Left lung (tissue), 10 donors: ENCODE data around the gene PHYHD1. TPM values are rescaled to one million over a fixed set of nuclear protein-coding genes. Genes with fewer than 3 reads are reported as not detected.

Experiments
- ATAC-seq: fragments of 200-7000 bp; cut with Tn5 transposase; one replicate; pipeline ENCODE4 v1.9.1; 2020; ENCODE audit warnings: moderate library complexity
- DNase-seq, 4 donors: peaks; one replicate each; pipeline ENCODE4 v3.0.0-alpha.2; 2013 to 2020
- H3K27ac ChIP-seq, 2 donors: fragments of 200-600 bp; sonication (generic) in 1 of 2; one replicate each; pipeline versions ENCODE4 v1.5.0 to v1.8.0; 2020 to 2021
- H3K27me3 ChIP-seq, 2 donors: fragments of 200-600 bp; sonication (generic) in 1 of 2; one replicate each; pipeline versions ENCODE4 v1.5.0 to v1.8.0; 2020 to 2021
- H3K36me3 ChIP-seq, 2 donors: fragments of 200-600 bp; sonication (generic) in 1 of 2; one replicate each; pipeline versions ENCODE4 v1.5.0 to v1.8.0; 2020 to 2021
- H3K4me1 ChIP-seq, 2 donors: fragments of 200-600 bp; one replicate each; pipeline ENCODE4 v1.8.0; 2021
- H3K4me3 ChIP-seq, 2 donors: fragments of 200-600 bp; sonication (generic) in 1 of 2; one replicate each; pipeline versions ENCODE4 v1.5.0 to v1.8.0; 2020 to 2021; ENCODE audit warnings: mild to moderate bottlenecking in 1 of 2
- H3K9me3 ChIP-seq, 2 donors: fragments of 200-600 bp; sonication (generic) in 1 of 2; one replicate each; pipeline versions ENCODE4 v1.5.0 to v1.8.0; 2020 to 2021
- CTCF ChIP-seq, 2 donors: fragments of 200-600 bp; sonication (generic) in 1 of 2; IDR thresholded peaks; one replicate each; pipeline versions ENCODE4 v1.5.0 to v1.8.0; 2021; ENCODE audit warnings: antibody characterized with exemption in 2 of 2
- intact Hi-C, 2 donors: fragments of 100-400 bp; cut with DNase I; formaldehyde crosslinking; loops; one replicate each; pipeline versions ENCODE4 v1.11.2 to v1.14.2; 2022
- polyA plus RNA-seq, 6 donors: library from polyadenylated mRNA; unstranded; fragments of 120-200 nt; gene quantifications; one replicate each; pipeline ENCODE4 v1.2.1, GENCODE V29; 2013; ENCODE audit not compliant: insufficient read length in 6 of 6
- total RNA-seq, 2 donors: library from RNA; stranded (reverse); fragmentation: NEBNext Ultra II Directional; extraction: Animal tissue kit (Norgen Biotek cat#: 25700); gene quantifications; one replicate each; pipeline ENCODE4 v1.2.1, GENCODE V29; 2021
- donor health status: DM: no; HTN: yes; CAD: no.
- donor health status: DM: no; HTN: no; CAD: no.

The PHYHD1 gene
- total and polyA plus RNA-seq, 8 donors: 32.6 to 51.7 (median 41.0) TPM

- Histone ChIP-seq H3K27me3 (no peaks in the 10 kb centered on the region), H3K27ac (peak overlapping the region in 1 of 2 donors; percentile 69), H3K9me3 (no peaks in the 10 kb centered on the region), H3K36me3 (peaks cover 0 to 27% of the 10 kb centered on the region in 2 donors), H3K4me1 (peaks cover 0 to 47% of the 10 kb centered on the region in 2 donors), H3K4me3 (no peak overlapping the region)
- no peak for TF ChIP-seq CTCF (IDR thresholded peaks at IDR 0.05)
- no peak for DNase-seq
- intact Hi-C loops: no loop called here
- ATAC-seq: no peak
Measured at GRCh38 chr9:128901379-128901778, 19.4 kb upstream of the PHYHD1 start.

GRCh38 chr9:128901822-128902221 lies 19.0 kb upstream of the PHYHD1 start:
- TF ChIP-seq CTCF (IDR thresholded peaks at IDR 0.05): no peak
- intact Hi-C loops: no loop called here
- ATAC-seq: no peak
- Histone ChIP-seq H3K4me3 (no peak overlapping the region), H3K9me3 (no peaks in the 10 kb centered on the region), H3K4me1 (peaks cover 0 to 47% of the 10 kb centered on the region in 2 donors), H3K36me3 (peaks cover 0 to 27% of the 10 kb centered on the region in 2 donors), H3K27ac (peak overlapping the region; percentile 45 to 69), H3K27me3 (no peaks in the 10 kb centered on the region)
- DNase-seq: no peak

- H3K4me1 ChIP-seq: peaks cover 0 to 47% of the 10 kb centered on the region in 2 donors
- peaks cover 0 to 27% of the 10 kb centered on the region in 2 donors for H3K36me3 ChIP-seq
- H3K9me3 ChIP-seq: no peaks in the 10 kb centered on the region
- peak in 1 of 4 donors; percentile 60 for DNase-seq
- H3K27ac ChIP-seq: peak overlapping the region; percentile 45 to 69
- intact Hi-C loops: no loop called here
- H3K4me3 ChIP-seq: no peak overlapping the region
- H3K27me3 ChIP-seq: no peaks in the 10 kb centered on the region
- peak; percentile 53 for ATAC-seq
- TF ChIP-seq CTCF (IDR thresholded peaks at IDR 0.05): no peak
Measured at GRCh38 chr9:128902351-128903078, 18.3 kb upstream of the PHYHD1 start.

- Histone ChIP-seq H3K27me3 (no peaks in the 10 kb centered on the region), H3K4me1 (peaks cover 0 to 46% of the 10 kb centered on the region in 2 donors), H3K9me3 (no peaks in the 10 kb centered on the region), H3K36me3 (peaks cover 0 to 30% of the 10 kb centered on the region in 2 donors), H3K4me3 (no peak overlapping the region), H3K27ac (peak overlapping the region; percentile 45 to 69)
- intact Hi-C loops: no loop called here
- DNase-seq (no peak), ATAC-seq (no peak)
- TF ChIP-seq CTCF (IDR thresholded peaks at IDR 0.05): no peak
Measured at GRCh38 chr9:128903079-128903461, 17.7 kb upstream of the PHYHD1 start.

GRCh38 chr9:128903871-128904620 lies 16.7 kb upstream of the PHYHD1 start:
- Histone ChIP-seq H3K4me3 (no peak overlapping the region), H3K9me3 (no peaks in the 10 kb centered on the region), H3K36me3 (peaks cover 0 to 30% of the 10 kb centered on the region in 2 donors), H3K4me1 (peaks cover 0 to 36% of the 10 kb centered on the region in 2 donors), H3K27me3 (no peaks in the 10 kb centered on the region), H3K27ac (no peak overlapping the region)
- no peak for TF ChIP-seq CTCF (IDR thresholded peaks at IDR 0.05)
- ATAC-seq (no peak), DNase-seq (no peak)
- intact Hi-C loops: no loop called here
